NCI-H2029 treated with DMSO at 0.1 percent for 48 hours (cell line): ENCODE measurements around the gene NBPF1.
A peak's percentile ranks its signal among the peaks of the same experiment; 100 is the strongest.
"Not testable (repeated sequence)": the region's sequence is repeated elsewhere in the genome, so short reads cannot be mapped to it uniquely, and the experiment has no call there.

Source experiments
- DNase-seq: peaks from one replicate; lab custom pipeline; 2025; lab: John Stamatoyannopoulos, UW

The NBPF1 gene

DNA sequence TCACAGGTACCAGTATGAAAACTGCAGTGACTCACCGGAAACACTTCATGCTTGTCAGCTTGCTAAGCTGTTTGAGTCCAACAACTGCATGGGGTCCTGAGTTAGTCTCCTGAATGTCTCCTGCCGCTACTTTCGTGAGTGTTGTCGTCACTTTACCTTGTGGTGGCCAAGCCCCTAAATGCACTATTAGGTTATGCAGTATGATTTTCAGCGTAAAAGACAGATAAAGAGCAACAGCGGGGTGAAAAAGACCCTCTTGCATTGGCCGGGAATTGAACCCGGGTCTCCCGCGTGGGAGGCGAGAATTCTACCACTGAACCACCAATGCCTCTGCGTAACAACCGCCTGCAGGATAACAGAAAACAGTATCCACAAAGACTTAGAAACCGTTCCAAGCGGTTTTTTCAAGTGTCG lies 67.7 kb downstream of the NBPF1 start:
- not testable (repeated sequence) for DNase-seq

GRCh38 chr1:16540421-16540893 lies 72.9 kb downstream of the NBPF1 start:
- DNase-seq, result not testable (repeated sequence)

- DNase-seq, result not testable (repeated sequence)
These were observed 75.8 kb downstream of the NBPF1 start for GRCh38 chr1:16537528-16537927.

GRCh38 chr1:16536796-16537195 lies 76.6 kb downstream of the NBPF1 start:
- not testable (repeated sequence) for DNase-seq

DNA sequence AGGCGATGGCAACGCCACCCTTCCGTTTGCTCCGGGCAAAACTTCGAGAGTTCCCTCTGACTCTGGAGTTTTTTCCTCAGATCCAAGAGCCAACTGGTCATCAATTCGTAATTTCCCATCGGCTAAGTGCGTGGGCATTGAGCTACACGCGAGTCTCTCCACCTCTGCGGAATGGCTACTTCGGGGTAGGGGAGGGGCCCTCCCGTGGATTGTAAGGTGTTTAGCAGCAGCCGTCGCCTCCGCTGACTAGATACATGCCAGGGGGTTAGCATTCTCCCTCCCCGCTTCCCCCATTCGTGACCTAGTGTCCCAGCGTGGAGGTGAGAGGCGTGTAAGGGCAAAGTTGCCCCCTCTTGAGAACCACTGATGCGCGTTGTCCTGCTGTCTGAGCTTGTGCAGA lies 77.5 kb downstream of the NBPF1 start:
- not testable (repeated sequence) for DNase-seq

- not testable (repeated sequence) for DNase-seq
These were observed 77.9 kb downstream of the NBPF1 start for GRCh38 chr1:16535487-16535886.

- not testable (repeated sequence) for DNase-seq
These were observed 78.4 kb downstream of the NBPF1 start for GRCh38 chr1:16534829-16535456.

DNA sequence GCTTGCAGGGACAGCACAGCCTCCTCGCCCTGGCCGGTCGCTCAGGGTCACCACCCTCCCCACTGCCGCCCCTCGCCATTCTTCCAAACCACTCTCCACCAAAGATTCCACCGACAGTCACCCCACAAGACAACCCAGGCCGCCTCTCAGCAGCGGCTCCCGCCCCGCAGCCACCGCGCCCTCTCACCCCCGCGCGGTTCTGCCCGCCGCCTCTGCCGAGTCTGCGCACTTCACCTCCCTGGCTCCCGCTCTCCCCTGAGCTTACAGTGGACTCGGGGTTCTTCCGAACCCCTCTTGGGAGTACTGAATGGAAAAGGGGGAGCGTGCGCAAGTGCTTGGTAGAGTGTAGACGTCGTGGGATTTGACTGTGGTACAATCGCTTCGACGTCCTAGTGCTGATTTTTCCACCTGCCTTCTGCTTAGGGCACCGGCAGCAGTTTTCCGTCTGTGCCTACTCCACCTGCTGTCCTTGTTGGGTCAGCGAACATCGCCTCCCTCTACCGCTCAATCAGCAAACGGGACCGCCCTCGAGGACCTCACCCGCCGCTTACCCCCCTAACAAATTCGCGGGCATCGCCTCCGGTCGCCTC lies 79.0 kb downstream of the NBPF1 start:
- DNase-seq, result not testable (repeated sequence)

- DNase-seq, result not testable (repeated sequence)
These were observed 81.0 kb downstream of the NBPF1 start for GRCh38 chr1:16532235-16532991.

- not testable (repeated sequence) for DNase-seq
These were observed 85.0 kb downstream of the NBPF1 start for GRCh38 chr1:16528338-16528737.

DNA sequence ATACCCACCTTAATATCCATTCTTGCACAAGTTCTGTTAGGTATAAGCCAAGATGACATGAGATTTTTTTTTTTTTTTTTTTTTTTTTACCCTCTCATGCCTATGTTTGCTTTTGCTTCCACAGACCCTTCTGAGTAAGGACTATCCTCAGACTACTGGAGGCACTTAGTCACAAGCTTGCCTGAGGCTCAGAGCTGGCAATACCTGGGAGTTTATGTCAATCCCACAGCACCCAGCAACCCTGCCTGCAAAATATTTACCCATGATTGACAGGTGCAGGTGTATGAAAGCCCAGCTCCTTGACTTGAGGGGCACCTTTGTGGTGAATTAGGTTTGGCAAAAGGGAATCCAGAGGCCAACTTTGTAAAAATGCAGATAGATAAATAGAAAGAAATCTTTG lies 87.6 kb downstream of the NBPF1 start:
- DNase-seq, result not testable (repeated sequence)

- not testable (repeated sequence) for DNase-seq
These were observed 91.7 kb downstream of the NBPF1 start for GRCh38 chr1:16521679-16522078.

DNA sequence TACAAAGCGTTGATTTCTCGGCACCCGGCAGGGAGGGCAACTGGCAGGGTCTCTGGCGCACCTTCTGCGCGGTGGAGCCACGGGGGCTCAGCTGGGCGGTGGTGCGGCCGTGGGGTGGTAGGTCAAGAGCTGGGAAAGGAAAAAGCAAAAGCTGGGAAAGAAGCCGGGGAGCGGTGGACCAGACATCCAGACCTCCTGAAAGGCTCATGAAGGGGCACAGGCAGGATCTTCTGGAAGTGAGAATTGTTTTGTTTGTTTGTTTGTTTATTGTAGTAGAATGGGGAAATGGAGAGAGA lies 92.1 kb downstream of the NBPF1 start:
- DNase-seq, result no peak

- DNase-seq, result not testable (repeated sequence)
These were observed 92.7 kb downstream of the NBPF1 start for GRCh38 chr1:16520435-16521287.

DNA sequence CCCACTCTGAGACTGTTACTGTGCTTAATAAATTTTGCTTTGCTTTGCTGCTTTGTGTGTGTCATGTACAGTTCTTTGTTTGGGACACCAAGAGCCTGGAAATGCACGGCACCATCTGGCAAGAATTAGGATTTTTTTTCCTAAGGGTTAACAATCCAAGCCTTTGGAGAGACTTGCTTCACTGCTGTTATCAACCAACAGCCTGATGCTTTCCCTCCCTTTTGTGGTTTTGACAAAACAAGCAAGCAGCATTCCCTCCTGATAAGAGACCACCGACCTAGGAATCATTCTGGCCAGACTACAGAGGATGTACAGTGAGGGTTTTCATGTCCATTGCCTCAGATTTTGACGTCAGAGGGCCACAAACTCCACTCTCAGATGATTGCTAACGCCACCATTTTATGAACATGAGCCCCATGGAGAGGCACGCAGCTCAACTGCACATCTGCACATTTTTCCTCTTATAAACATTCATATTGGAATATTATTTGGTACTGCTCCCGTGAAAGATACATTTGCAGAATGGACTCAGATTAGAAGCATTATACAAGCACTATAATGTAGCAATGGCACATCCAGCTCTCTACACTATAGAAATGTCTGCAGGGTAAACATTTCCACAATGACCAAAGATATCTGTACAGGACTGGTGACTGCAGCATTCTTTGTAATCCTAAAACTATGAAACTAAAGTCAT lies 94.0 kb downstream of the NBPF1 start:
- not testable (repeated sequence) for DNase-seq

DNA sequence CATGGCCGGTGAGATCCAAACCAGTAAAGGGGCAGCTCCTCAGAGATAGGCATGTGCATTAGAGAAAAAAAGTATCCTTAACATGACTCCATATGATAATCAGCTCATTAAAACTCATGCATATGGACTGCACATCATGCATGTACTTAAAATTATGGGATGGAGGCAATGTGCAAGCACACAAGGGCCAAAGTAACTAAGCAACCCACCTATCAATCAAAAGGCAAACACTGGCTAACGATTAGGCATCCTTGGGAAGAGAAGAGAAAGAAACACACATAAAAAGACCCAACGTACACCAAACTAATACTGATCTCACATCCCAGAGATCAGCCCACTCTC lies 94.5 kb downstream of the NBPF1 start:
- DNase-seq, result not testable (repeated sequence)

DNA sequence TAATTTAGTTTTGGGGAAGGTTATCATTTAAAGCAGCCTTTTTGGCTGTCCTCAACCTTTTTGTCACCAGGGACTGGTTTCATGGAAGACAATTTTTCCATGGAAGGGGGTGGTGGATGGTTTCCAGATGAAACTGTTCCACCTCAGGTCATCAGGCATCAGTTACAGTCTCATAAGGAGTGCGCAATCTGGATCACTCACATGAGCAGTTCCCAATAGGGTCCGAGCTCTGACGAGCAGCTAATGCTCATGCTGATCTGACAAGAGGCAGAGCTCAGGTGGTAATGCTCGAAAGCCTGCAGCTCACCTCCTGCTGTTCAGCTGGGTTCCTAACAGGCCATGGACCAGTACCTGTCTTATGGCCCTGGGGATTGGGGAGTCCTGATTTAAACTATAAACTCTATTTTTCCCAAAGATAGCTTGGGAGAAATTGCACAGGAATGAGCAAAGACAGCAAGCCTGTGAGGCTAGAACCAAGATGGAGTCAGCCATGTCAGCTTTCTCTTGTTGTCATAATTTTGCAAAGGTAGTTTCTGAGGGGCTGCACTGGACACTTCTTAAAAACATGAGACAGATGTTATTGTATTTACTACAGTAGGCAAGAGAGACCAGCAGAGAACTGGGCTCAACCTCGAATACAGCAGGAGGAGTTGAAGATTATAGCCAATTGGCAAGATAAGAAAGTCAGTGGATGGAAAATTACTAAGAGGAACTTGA lies 96.5 kb downstream of the NBPF1 start:
- DNase-seq, result not testable (repeated sequence)

DNA sequence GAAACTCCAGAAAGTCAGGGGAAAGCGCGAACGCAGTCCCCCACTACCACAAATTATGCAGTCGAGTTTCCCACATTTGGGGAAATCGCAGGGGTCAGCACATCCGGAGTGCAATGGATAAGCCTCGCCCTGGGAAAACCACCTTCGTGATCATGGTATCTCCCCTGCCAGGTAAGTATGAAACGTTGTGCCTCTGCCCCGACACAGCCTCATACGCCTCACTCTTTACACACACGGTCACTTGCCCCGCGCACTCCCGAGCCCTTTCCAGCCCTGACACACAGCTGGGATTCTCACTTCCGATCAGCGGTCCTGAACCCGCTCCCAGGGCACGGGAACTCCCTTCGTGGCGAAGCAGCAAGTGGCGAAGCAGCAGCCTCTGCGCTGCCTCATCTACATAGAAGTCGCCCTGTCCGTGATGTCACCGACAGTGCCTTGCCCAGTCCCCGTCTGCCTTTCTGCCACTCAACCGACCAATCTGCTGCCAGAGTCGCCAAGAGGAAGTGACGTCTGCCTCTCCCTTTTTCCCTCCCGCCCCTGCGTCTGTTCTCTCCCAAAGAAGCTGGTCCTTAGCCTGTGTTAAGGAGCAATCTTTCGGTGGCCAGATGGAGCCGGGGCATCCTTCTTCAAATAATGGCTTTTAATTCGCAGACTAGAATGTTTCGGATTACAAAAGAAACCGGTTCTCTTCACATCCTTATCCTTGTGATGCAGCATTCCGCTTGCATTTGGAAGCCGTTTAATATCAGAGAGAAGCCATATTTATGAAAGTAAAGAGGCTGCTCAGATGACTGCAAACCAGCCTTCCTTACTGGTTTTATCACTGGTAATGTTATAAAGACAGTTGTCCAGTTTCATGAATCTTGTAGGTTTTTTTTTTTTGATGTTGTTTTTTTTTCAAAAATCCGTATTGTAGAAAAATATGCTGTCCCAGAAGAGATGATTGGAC lies 99.0 kb downstream of the NBPF1 start, which contains the start of gene RNU1-1:
TSS of gene RNU1-1 (minus strand) at position 179 of the 949 bp plus-strand sequence.
- peak; percentile 36 for DNase-seq

- peak; percentile 75 for DNase-seq
These were observed 99.8 kb downstream of the NBPF1 start for GRCh38 chr1:16513412-16514106.
